PFSK-1 (cell line): Measurements from ENCODE around the gene PEX26.

Source experiments
- POLR2AphosphoS5 ChIP-seq: IDR thresholded peaks from 2 replicates; pipeline ENCODE4 v1.6.1; 2012; ENCODE audit warnings: low read depth, mild to moderate bottlenecking, control low read depth, low read length, moderate library complexity
- SIN3A ChIP-seq: IDR thresholded peaks from 2 replicates; pipeline ENCODE4 v1.6.1; 2012; ENCODE audit warnings: mild to moderate bottlenecking, low read length, moderate library complexity, borderline replicate concordance; ENCODE audit not compliant: insufficient read depth
- TAF1 ChIP-seq: IDR thresholded peaks from 2 replicates; pipeline ENCODE4 v1.6.1; 2012; ENCODE audit warnings: low read length, control low read depth, borderline replicate concordance; ENCODE audit not compliant: insufficient read depth

DNA sequence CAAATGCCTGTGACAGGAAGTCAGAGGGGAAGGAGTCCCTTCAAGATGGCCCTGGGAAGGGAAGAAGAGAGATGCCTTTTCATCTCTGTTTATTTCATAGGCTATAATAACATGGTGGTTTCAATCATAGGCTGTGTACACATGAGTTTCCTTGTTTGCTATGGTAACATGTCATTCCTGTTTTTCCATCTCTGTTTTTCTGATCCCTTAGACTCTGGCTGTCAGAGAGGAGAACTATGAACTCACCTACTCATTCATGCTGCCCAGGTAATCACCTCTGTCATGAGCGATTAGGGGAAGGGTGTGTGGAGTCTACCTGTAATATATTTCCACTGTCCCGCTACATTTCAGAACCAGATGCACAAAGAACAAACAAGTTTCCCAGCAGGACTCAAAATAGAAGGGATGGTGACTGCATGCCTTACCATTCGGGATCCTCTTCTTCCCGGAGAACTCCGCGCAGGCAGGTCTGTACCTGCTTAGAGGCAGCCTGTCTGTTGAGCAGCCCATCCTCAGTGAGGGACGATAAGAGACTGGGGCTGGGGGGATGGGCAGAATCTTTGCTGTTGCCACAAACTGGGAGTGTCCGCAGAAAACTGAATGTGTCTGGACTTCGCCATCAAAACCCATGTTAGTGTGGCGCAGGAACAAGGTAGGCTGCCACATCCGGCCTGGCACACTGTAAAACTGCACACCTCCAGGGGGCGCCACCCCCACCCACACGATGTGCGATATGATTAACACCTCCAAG lies 7.1 kb upstream of the PEX26 start:
- no peak for TF ChIP-seq POLR2AphosphoS5
- TF ChIP-seq SIN3A: no peak
- TF ChIP-seq TAF1: no peak
